ENCODE data around the gene ABHD15. TPM values are rescaled to one million over a fixed set of nuclear protein-coding genes. Genes with fewer than 3 reads are reported as not detected.

The ABHD15 gene
- total RNA-seq, 1 donor from 2014 or later: 14.3 TPM

DNA sequence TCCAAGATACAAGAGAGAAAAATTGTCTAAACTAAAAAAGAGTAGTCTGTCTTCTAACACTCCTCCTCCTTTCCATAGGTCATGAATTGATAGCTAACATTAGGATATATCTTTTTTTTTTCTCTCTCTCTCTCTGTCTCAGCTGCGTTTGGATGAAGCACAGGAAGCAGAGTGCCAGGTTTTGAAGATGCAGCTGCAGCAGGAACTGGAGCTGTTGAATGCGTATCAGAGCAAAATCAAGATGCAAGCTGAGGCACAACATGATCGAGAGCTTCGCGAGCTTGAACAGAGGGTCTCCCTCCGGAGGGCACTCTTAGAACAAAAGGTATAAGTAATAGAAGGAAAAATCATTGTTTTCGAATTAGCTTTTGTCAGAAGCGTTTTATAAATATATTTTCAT lies 32.9 kb downstream of the ABHD15 start:
- intact Hi-C loops (cut with DNase I): loop anchor here (10.0 kb wide), 1 partner anchor 169 kb away; no protein-coding TSS in a partner anchor
- no peaks in the 10 kb centered on the region for H3K27me3 ChIP-seq (ENCODE audit: low read depth)
- peaks cover 77% of the 10 kb centered on the region for H3K36me3 ChIP-seq
- H3K27ac ChIP-seq: no peak overlapping the region
- H3K4me3 ChIP-seq: no peak overlapping the region
- TF ChIP-seq, protein P1, sequence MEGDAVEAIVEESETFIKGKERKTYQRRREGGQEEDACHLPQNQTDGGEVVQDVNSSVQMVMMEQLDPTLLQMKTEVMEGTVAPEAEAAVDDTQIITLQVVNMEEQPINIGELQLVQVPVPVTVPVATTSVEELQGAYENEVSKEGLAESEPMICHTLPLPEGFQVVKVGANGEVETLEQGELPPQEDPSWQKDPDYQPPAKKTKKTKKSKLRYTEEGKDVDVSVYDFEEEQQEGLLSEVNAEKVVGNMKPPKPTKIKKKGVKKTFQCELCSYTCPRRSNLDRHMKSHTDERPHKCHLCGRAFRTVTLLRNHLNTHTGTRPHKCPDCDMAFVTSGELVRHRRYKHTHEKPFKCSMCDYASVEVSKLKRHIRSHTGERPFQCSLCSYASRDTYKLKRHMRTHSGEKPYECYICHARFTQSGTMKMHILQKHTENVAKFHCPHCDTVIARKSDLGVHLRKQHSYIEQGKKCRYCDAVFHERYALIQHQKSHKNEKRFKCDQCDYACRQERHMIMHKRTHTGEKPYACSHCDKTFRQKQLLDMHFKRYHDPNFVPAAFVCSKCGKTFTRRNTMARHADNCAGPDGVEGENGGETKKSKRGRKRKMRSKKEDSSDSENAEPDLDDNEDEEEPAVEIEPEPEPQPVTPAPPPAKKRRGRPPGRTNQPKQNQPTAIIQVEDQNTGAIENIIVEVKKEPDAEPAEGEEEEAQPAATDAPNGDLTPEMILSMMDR (IDR thresholded peaks at IDR 0.05): no peak
- no peaks in the 10 kb centered on the region for H3K4me1 ChIP-seq
- ATAC-seq (no peak), DNase-seq (no peak)
- H3K9me3 ChIP-seq: no peaks in the 10 kb centered on the region

DNA sequence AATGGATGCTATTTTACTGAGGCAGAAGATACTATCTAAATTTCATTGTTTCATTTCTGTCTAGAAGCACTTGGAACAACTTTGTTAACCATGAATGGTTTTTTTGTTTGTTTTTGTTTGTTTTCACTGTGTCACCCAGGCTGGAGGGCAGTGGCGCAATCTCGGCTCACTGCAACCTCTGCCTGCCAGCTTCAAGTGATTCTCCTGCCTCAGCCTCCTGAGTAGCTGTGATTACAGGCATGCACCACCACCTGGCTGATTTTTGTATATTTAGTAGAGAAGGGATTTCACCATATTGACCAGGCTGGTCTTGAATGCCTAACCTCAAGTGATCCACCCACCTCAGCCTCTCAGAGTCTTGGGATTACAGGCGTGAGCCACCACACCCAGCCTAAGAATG lies 40.5 kb downstream of the ABHD15 start:
- no peaks in the 10 kb centered on the region for H3K27me3 ChIP-seq (ENCODE audit: low read depth)
- intact Hi-C loops (cut with DNase I): no loop called here
- ATAC-seq: no peak
- peaks cover 96% of the 10 kb centered on the region for H3K36me3 ChIP-seq
- no peak overlapping the region for H3K27ac ChIP-seq
- TF ChIP-seq, protein P1 (IDR thresholded peaks at IDR 0.05): no peak
- H3K9me3 ChIP-seq: no peaks in the 10 kb centered on the region
- DNase-seq: no peak
- H3K4me3 ChIP-seq: no peak overlapping the region
- no peaks in the 10 kb centered on the region for H3K4me1 ChIP-seq

DNA sequence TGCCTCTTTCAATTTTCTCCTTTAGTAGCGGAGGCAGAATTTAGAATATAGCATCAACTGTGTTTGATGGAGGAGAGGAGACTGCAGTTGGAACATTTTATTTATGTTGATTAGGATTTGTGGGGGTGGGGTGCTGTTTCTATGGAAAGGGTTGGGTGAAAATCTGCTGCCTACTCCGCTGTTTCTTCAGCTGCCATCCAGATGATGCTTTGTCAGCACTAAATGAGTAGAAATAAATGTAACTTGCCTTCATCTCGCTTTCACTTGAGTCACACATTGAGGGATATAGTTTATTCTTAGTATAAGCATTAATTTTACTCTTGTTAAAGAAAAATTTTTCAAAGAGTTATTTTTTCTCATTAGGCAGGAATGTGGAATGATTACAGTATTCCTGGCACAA lies 42.1 kb downstream of the ABHD15 start:
- intact Hi-C loops (cut with DNase I): no loop called here
- H3K4me3 ChIP-seq: no peak overlapping the region
- H3K36me3 ChIP-seq: peaks cover 99% of the 10 kb centered on the region
- DNase-seq (no peak), ATAC-seq (no peak)
- H3K9me3 ChIP-seq: no peaks in the 10 kb centered on the region
- no peak overlapping the region for H3K27ac ChIP-seq
- no peaks in the 10 kb centered on the region for H3K4me1 ChIP-seq
- no peaks in the 10 kb centered on the region for H3K27me3 ChIP-seq (ENCODE audit: low read depth)
- TF ChIP-seq, protein P1 (IDR thresholded peaks at IDR 0.05): no peak

DNA sequence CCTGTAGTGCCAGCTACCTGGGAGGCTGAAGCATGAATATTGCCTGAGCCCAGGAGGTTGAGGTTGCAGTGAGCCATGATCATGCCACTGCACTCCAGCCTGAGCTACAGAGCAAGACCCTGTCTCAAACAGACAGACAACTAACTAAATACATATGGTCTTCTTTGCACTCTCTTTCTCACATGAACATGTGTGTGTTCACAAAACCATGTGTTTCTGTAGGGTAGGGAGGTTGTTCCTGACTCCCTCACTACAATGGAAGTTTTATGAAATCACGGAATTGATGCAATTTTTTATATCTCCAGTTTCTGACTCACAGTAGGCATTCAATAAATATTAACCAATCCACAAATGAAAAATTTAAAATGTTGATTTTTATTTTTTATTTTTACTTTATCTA lies 48.5 kb downstream of the ABHD15 start:
- H3K36me3 ChIP-seq: peaks cover 93% of the 10 kb centered on the region
- DNase-seq (no peak), ATAC-seq (no peak)
- H3K4me1 ChIP-seq: no peaks in the 10 kb centered on the region
- H3K9me3 ChIP-seq: no peaks in the 10 kb centered on the region
- no peak overlapping the region for H3K27ac ChIP-seq
- no peaks in the 10 kb centered on the region for H3K27me3 ChIP-seq (ENCODE audit: low read depth)
- intact Hi-C loops (cut with DNase I): no loop called here
- no peak overlapping the region for H3K4me3 ChIP-seq
- TF ChIP-seq, protein P1 (IDR thresholded peaks at IDR 0.05): no peak

DNA sequence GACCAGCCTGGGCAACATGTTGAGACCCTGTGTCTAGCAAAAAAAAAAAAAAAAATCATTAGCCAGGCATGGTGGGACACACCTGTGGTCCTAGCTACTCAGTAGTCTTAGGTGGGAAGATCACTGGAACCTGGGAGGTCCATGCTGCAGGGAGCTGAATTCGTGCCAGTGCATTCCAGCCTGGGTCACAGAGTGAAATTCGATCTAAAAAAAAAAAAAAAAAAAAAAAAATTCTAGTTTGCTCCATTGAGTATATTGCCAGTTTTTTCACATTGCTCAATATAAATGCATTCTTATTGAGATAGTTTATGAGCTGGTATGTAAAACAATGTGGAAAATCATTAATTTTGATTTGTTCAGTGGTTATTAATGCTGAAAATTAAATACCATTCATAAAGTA lies 52.0 kb downstream of the ABHD15 start:
- TF ChIP-seq, protein P1 (IDR thresholded peaks at IDR 0.05): no peak
- no peak overlapping the region for H3K27ac ChIP-seq
- no peak for ATAC-seq
- H3K9me3 ChIP-seq: no peaks in the 10 kb centered on the region
- no peaks in the 10 kb centered on the region for H3K27me3 ChIP-seq (ENCODE audit: low read depth)
- peaks cover 91% of the 10 kb centered on the region for H3K36me3 ChIP-seq
- H3K4me3 ChIP-seq: no peak overlapping the region
- DNase-seq: no peak
- intact Hi-C loops (cut with DNase I): no loop called here
- H3K4me1 ChIP-seq: no peaks in the 10 kb centered on the region

DNA sequence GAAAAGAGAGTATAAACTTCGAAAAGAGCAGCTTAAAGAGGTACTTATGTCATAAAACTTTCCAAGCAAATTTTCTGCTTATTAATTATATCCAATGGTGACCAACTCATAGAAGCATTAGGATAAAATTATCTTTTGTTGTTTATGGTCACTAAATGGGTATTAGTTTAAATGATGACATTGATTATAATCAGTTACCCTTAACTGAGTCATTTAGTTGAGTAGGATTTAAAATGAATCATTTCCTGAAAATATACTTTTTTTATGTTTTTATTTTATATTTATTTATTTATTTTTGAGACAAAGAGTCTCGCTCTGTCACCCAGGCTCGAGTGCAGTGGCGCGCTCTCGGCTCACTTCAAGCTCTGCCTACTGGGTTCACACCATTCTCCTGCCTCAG lies 55.9 kb downstream of the ABHD15 start:
- H3K4me1 ChIP-seq: no peaks in the 10 kb centered on the region
- intact Hi-C loops (cut with DNase I): no loop called here
- no peak for ATAC-seq
- DNase-seq: no peak
- H3K36me3 ChIP-seq: peaks cover 89% of the 10 kb centered on the region
- no peaks in the 10 kb centered on the region for H3K9me3 ChIP-seq
- H3K4me3 ChIP-seq: no peak overlapping the region
- no peaks in the 10 kb centered on the region for H3K27me3 ChIP-seq (ENCODE audit: low read depth)
- TF ChIP-seq, protein P1 (IDR thresholded peaks at IDR 0.05): no peak
- no peak overlapping the region for H3K27ac ChIP-seq

All from lower lobe of right lung (tissue), 2 donors.